ENCODE results near the gene PBXIP1.
"Not testable (repeated sequence)": the region's sequence is repeated elsewhere in the genome, so short reads cannot be mapped to it uniquely, and the experiment has no call there.

The PBXIP1 gene

DNA sequence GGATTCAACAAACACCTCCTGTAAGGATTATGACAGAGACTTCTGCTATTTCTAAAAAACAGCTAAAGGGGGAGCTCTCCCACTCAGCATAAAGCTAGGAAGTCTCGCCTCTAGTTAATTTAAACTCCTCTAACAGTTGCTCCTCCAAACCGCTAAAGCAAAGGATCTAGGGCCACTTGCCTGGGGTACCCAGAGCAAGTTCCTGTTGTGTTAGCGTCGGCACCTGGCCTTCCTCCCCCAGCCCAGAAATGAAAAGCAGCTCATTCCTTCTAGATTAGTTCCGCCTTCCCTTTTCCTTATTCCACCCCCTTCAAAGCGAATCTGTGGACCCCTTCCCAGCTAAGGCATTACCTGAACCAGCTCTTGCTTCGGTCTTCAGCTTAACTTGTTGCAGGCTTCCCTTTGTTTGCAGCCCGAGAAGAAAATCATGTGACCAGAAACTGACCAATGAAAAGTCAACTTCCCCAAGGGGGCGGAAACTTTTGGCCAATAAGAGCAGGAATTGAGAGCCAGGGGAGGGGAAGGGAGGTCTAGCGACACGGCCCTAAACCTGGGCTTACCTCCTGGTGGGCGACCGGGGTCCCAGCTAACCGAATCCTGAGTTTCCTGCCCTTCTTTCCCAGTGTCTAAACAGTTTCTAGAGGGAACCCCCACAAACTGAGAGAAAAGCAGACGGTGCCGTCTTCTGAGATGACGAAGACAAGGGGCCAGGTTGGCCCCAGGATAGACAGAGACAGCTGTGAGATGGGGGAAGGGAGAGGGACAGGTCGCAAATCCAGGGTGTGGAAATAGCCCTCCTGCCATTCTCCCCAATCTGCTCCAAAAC, at the start of gene PBXIP1:
Gene PBXIP1 (minus strand): TSS at position 382 of the 826 bp plus-strand sequence. CDS start 2,378 bp downstream, outside the sequence.
- FAIRE-seq, result peak; percentile 96
- DNase-seq (ENCODE audit: insufficient read length, low spot score), result peak; percentile 94

- DNase-seq (ENCODE audit: insufficient read length, low spot score), result no peak
Measured at GRCh38 chr1:155005076-155006011, 49.4 kb upstream of the PBXIP1 start.

GRCh38 chr1:155004352-155005075, 48.6 kb upstream of the PBXIP1 start:
- FAIRE-seq, result peak; percentile 61

More at GRCh38 chr1:155005076-155006011, 49.4 kb upstream of the PBXIP1 start:
- no peak for FAIRE-seq

GRCh38 chr1:155003766-155004351, 48.0 kb upstream of the PBXIP1 start:
- no peak for DNase-seq (ENCODE audit: insufficient read length, low spot score)
- FAIRE-seq, result peak; percentile 64

More at GRCh38 chr1:155004352-155005075, 48.6 kb upstream of the PBXIP1 start:
- DNase-seq (ENCODE audit: insufficient read length, low spot score), result no peak

GRCh38 chr1:155003227-155003765, 47.4 kb upstream of the PBXIP1 start:
- FAIRE-seq, result no peak

DNA sequence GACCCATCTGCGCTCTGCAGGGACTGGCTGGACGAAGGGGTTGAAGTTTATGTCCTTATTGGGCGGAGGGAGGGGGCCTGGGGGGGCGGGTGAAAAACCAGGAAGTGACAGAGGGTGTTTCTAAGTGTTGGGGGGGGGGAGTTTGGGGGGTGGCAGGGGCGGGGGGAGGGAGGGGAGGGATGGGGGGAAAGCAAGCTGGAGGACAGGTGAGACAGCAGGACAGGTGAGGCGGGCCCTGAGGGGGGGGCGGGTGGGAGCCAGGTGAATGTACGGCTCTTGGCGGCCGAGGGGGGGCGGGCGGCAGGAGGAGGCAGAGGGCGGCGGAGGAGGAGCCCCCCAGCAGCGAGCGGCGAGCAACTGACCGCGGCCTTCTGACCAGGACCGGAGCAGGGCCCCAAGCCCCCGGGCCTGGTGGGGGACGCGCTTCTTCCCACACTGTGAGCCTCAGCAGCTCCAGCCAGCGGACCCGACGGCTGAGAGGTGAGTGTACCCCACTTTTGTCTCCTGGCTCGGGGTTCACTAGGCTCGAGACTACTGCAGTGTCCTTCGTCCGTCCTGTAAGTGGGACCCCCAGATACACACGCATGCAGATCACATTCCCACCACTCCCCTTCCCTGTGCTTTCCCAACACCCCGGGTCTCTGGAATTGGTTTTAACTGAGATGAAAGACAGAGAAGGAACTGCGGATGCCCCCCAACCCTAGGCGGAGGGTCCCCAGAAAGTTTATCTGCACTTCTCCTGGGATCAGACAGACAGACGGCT, 46.7 kb upstream of the PBXIP1 start, which contains the start of gene ZBTB7B:
Gene ZBTB7B (plus strand): TSS at position 339 of the 763 bp plus-strand sequence. CDS start 11,859 bp downstream, outside the sequence.
- DNase-seq (ENCODE audit: insufficient read length, low spot score), result no peak
- no peak for FAIRE-seq

More at GRCh38 chr1:155003227-155003765, 47.4 kb upstream of the PBXIP1 start:
- DNase-seq (ENCODE audit: insufficient read length, low spot score), result no peak

DNA sequence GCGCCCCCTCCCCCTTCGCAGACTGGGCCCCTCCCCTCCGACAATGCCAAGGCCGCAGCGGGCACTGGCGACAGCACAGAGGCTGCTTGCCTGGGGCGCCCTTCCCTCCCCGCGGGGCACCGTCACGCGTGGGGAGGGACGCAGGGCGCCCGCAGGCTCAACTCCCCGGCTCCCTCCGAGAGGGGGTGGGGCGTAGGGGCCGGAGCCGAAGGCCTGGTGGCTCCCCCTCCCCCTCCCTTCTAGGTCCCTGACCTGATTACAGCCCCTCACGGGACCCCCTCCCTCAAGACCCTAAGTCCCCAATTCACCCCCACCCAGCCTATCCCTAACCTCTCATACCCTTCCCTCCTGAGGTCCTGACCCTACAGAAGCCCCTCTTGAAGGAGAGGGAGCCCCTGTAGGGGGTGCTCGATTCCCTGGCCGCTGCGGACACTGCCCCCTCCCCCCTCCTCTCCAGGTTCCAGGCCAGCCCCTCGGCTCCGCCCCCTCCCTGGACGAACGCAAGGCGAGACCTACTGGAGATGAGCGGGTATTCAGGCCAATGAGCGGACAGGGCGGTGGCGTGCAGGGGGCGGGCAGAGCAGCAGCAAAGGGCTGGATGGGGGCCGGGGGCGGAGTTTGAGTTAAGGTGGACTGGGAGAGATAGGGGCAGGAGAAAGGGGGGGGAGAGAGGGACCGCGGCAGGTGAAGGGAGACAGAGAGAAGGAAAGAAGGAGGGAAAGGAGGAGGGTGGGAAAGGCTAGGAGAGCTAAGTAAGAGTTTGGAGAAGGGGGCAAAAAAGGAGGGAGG, 46.0 kb upstream of the PBXIP1 start:
- peak; percentile 90 for DNase-seq (ENCODE audit: insufficient read length, low spot score)
- FAIRE-seq, result peak; percentile 97

DNA sequence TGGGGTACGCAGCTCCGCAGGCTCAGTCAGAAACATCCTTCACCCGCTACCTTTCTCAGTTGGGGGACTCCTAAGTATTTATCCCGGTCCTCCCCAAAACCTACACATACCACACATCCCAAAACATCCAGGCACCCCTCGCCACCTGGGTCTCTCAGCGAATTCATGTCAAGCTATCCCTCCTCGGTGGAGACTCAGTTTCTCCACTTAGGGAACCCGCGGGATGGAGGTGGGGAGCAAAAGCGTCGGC, 45.5 kb upstream of the PBXIP1 start:
- no peak for FAIRE-seq
- DNase-seq (ENCODE audit: insufficient read length, low spot score), result no peak

DNA sequence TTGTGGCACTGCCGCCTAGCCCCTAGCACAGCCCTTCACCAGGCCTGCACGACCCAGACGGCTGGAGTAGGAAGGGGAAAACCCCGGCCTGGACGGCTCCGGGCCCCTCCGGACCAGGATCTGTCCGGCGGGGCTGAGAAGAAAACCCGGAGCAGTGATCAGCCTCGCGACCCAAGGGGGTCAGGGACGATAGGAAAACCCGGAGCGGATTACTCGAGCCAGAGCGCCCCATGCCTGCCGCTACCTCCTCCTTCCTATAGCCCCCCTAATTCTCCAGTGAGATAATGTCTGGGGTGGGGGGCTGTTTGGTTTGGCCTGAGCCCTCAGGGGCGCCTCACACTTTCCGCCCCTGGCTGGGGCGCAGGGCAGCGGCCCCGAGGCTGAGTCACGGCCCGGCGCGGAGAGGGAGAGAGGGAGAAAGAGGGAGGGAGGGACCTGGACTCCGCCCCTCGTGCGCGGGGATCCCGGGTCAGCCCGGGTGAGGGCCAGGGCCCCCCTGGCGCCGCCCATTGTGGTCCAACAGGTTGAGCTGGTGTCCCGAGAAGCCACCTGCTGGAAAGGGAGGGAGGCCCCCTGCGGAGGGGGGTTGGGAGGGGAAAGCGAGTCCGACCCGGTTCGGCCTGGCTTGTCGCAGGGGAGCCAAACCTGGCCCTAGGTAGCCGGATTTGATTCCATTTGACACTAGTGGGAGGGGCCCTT, 45.0 kb upstream of the PBXIP1 start:
- FAIRE-seq (peak; percentile 88), DNase-seq (ENCODE audit: insufficient read length, low spot score) (no peak)

DNA sequence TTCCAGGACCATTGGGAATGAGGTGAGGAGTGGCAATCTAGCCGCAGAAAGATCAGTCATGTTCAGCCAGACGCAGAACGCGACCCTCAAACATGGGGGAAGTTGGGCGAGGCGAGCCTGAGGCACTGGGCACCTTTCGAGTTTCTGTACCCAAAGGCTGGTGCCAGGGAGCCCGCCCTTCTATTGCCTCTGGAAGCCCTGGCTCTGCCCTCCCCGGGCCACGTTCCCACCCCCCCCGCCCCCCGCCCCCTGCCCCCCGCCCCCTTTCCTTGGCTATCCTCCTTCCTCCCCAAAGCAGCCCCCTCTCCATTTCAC, 44.5 kb upstream of the PBXIP1 start:
- DNase-seq (ENCODE audit: insufficient read length, low spot score), result no peak
- FAIRE-seq, result no peak

DNA sequence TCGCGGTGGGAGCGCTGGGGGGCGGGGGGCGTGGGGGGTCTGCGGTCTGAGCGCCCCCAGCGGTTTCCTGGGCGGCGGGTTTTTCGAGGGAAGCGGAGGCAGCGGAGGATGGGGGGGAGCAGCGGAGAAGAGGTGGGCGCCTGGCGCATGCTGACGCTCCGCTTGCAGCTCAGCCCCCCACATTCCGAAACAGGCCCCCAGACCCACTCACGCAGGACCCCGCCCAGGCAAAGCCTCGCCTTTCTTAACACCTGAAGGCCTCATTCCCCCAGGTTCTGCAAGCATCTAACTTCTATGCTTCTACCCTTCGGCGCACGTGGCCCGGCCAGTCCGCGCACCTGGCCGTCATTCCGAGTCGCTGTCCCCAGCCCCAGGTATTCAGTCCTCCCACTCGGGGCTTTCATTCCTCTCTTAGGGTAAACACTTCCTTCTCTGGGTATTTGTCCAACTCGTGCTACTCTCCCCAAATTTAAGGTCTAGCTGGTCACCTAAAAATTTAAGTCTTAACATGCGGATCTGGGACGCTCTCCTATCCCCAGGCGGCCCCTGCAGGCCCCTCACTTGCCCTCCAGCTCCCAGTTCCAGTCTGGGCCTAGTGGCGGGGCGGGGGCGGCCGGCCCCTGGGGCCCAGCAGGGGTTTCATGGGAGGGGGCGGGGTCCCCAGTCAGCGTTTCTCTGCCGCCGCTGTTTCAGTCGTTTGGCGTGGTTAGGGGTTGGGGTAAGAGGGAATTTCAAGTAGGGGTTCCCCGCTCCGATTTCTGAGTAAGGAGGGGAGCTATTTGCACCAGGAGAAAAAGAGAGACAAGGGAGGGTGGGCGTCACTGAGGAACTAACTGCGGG, 43.9 kb upstream of the PBXIP1 start:
- no peak for DNase-seq (ENCODE audit: insufficient read length, low spot score)
- FAIRE-seq, result peak; percentile 28

DNA sequence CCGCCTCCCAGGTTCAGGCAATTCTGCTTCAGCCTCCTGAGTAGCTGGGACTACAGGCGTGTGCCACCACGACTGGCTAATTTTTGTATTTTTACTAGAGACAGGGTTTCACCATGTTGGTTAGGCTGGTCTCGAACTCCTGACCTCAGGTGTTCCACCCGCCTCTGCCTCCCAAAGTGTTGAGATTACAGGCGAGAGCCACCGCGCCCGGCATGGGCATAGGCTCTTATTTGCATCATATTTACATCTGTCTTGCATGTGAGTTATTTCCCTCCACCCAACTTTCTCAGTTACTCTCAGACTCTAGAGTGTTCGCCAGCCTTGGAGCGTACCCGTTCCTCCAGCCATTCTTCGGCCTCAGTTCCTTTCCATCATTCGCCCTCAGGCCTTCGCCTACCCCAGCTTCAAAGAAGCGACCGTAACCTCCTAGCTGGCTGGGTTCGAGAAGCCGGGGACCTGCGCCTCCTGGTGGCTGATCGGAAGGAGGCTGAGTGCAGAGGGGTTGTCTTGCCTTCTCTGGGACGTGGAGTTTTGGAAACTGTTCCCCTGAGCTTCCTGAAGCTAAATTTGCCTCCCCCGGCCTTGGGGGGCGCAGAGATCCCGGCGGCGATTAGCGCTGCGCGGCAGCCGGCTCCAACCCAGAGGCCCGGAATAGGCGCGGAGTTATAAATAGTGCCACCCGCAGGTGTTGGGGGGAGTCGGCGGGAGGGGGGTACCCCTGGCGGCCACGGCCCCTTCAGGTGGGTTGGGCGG, 43.1 kb upstream of the PBXIP1 start:
- peak; percentile 92 for FAIRE-seq
- DNase-seq (ENCODE audit: insufficient read length, low spot score), result peak; percentile 80

- FAIRE-seq (no peak), DNase-seq (ENCODE audit: insufficient read length, low spot score) (no peak)
Measured at GRCh38 chr1:154998201-154998780, 42.4 kb upstream of the PBXIP1 start.

- FAIRE-seq, result no peak
- no peak for DNase-seq (ENCODE audit: insufficient read length, low spot score)
Measured at GRCh38 chr1:154996966-154997701, 41.2 kb upstream of the PBXIP1 start.

DNA sequence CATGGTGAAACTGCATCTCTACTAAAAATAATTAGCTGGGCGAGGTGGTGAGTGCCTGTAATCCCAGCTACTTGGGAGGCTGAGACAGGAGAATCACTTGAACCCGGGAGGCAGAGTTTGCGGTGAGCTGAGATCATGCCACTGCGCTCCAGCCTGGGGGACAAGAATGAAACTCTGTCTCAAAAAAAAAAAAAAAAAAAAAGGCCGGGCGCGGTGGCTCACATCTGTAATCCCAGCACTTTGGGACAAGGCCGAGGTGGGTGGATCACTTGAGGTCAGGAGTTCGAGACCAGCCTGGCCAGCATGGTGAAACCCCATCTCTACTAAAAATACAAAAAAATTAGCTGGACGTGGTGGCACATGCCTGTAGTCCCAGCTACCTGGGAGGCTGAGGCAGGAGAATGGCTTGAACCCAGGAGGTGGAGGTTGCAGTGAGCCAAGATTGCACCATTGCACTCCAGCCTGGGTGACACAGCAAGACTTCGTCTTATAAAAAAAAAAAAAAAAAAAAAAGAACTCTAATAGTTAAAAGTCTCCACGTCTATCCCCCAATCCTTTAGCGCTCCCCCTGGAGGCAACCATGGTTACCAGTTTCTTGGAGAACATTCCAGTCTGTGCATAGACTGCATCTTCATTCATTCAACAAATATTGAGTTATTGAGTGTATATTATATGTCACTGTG, 39.5 kb upstream of the PBXIP1 start:
- FAIRE-seq, result not testable (repeated sequence)

More for the DNA sequence above, 39.5 kb upstream of the PBXIP1 start:
- not testable (repeated sequence) for DNase-seq (ENCODE audit: insufficient read length, low spot score)

Measured in GM19239 (cell line).